Fibroblast of lung (primary cell): ENCODE measurements around the gene MAT2A. TPM values are rescaled to one million over a fixed set of nuclear protein-coding genes. Genes with fewer than 3 reads are reported as not detected.

Experiments used
- DNase-seq, 2 donors: peaks; one replicate each; pipeline versions ENCODE4 v3.0.0 to v3.0.0-alpha.2; 2010; ENCODE audit warnings: low read depth in 2 of 2
- H2AFZ ChIP-seq: 2 replicates; pipeline ENCODE4 v1.5.1; 2012; ENCODE audit warnings: low read length, control low read depth, inconsistent platforms
- H3K27ac ChIP-seq: 2 replicates; pipeline ENCODE4 v1.5.1; 2011; ENCODE audit warnings: low read length, control low read depth; ENCODE audit not compliant: insufficient read depth
- H3K27me3 ChIP-seq: 2 replicates; pipeline ENCODE4 v1.5.1; 2011; ENCODE audit warnings: mild to moderate bottlenecking, low read length; ENCODE audit not compliant: control insufficient read depth, insufficient read depth
- H3K36me3 ChIP-seq: 2 replicates; pipeline ENCODE4 v1.5.1; 2011; ENCODE audit warnings: low read length; ENCODE audit not compliant: control insufficient read depth, insufficient read depth
- H3K4me1 ChIP-seq: 2 replicates; pipeline ENCODE4 v1.5.1; 2011; ENCODE audit warnings: low read length; ENCODE audit not compliant: control insufficient read depth, insufficient read depth; ENCODE audit errors: extremely low read depth
- H3K4me2 ChIP-seq: 2 replicates; pipeline ENCODE4 v1.5.1; 2011; ENCODE audit warnings: low read length, control low read depth; ENCODE audit not compliant: insufficient read depth; ENCODE audit errors: extremely low read depth
- H3K4me3 ChIP-seq, 4 experiments: fragments of 200-600 bp in 1 of 4; sonication (generic) in 1 of 4; replicated peaks in 1 of 4; 2 replicates each; pipeline ENCODE4 v1.5.1; 2011 to 2016; ENCODE audit warnings: low read length in 4 of 4, low read depth in 3 of 4, mild to moderate bottlenecking in 3 of 4, control low read depth in 2 of 4, inconsistent platforms in 1 of 4, mixed read lengths in 1 of 4; ENCODE audit not compliant: insufficient read depth in 1 of 4; ENCODE audit errors: control extremely low read depth in 1 of 4
- H3K79me2 ChIP-seq: 2 replicates; pipeline ENCODE4 v1.5.1; 2012; ENCODE audit warnings: mild to moderate bottlenecking, low read length, inconsistent platforms; ENCODE audit not compliant: control insufficient read depth, insufficient read depth
- H3K9ac ChIP-seq: 2 replicates; pipeline ENCODE4 v1.5.1; 2011; ENCODE audit warnings: mild to moderate bottlenecking, low read length, control low read depth; ENCODE audit not compliant: insufficient read depth
- H3K9me3 ChIP-seq: 2 replicates; pipeline ENCODE4 v1.5.1; 2012; ENCODE audit warnings: low read depth, low read length; ENCODE audit not compliant: control insufficient read depth, insufficient read depth
- H4K20me1 ChIP-seq: 2 replicates; pipeline ENCODE4 v1.5.1; 2011; ENCODE audit warnings: low read length; ENCODE audit not compliant: control insufficient read depth, insufficient read depth; ENCODE audit errors: extremely low read depth
- CTCF ChIP-seq, 2 donors: IDR thresholded peaks in 1 of 2; conservative IDR thresholded peaks in 1 of 2; 1 replicate in 1 of 2; 2 replicates in 1 of 2; pipeline ENCODE4 v1.5.1; 2011 to 2012; ENCODE audit warnings: low read length in 2 of 2, control low read depth in 1 of 2, inconsistent platforms in 1 of 2, low read depth in 1 of 2, mild to moderate bottlenecking in 1 of 2
- EZH2 ChIP-seq: IDR thresholded peaks from 2 replicates; pipeline ENCODE4 v1.5.1; 2012; ENCODE audit warnings: low read length, control low read depth, mild to moderate bottlenecking; ENCODE audit errors: missing control alignments
- polyA plus RNA-seq, 2 donors: library from polyadenylated mRNA; depleted of rRNA in 1 of 2; stranded (reverse) in 1 of 2; unstranded in 1 of 2; fragments of >200 nt; gene quantifications; 2 replicates each; pipeline ENCODE4 v1.2.1, GENCODE V29; 2011 to 2012; ENCODE audit warnings: missing spikeins in 1 of 2
- total RNA-seq: library from RNA; depleted of rRNA; stranded (reverse); fragments of >200 nt; gene quantifications from 2 replicates; pipeline ENCODE4 v1.2.1, GENCODE V29; 2014

The MAT2A gene
- total and polyA plus RNA-seq, 2 donors (not counting 1 experiment from before 2014, with no cell fraction given), result 270 to 334 TPM

- Histone ChIP-seq H3K4me3 (no peak overlapping the region), H3K4me2 (no peak overlapping the region), H3K27me3 (peaks cover 2% of the 10 kb centered on the region), H3K9me3 (no peaks in the 10 kb centered on the region), H3K9ac (no peak overlapping the region), H2AFZ (no peak overlapping the region), H4K20me1 (no peaks in the 10 kb centered on the region), H3K4me1 (no peaks in the 10 kb centered on the region), H3K27ac (no peak overlapping the region), H3K36me3 (no peaks in the 10 kb centered on the region), H3K79me2 (no peaks in the 10 kb centered on the region)
- TF ChIP-seq EZH2 (no peak), CTCF (conservative IDR thresholded peaks at IDR 0.05 in 1 of 2, IDR thresholded peaks at IDR 0.05 in 1 of 2; ENCODE audit: low read depth in 1 of 2, low read length in 2 of 2) (no peak)
- no peak for DNase-seq
Observed at GRCh38 chr2:85523062-85523902, 15.7 kb upstream of the MAT2A start.

GRCh38 chr2:85523903-85524335, 15.0 kb upstream of the MAT2A start:
- no peak for TF ChIP-seq CTCF (conservative IDR thresholded peaks at IDR 0.05 in 1 of 2, IDR thresholded peaks at IDR 0.05 in 1 of 2; ENCODE audit: low read depth in 1 of 2, low read length in 2 of 2)
- no peak for TF ChIP-seq EZH2
- Histone ChIP-seq H2AFZ (no peak overlapping the region), H3K9me3 (no peaks in the 10 kb centered on the region), H4K20me1 (no peaks in the 10 kb centered on the region), H3K36me3 (no peaks in the 10 kb centered on the region), H3K4me1 (no peaks in the 10 kb centered on the region), H3K4me2 (no peak overlapping the region), H3K27me3 (peaks cover 3% of the 10 kb centered on the region), H3K79me2 (no peaks in the 10 kb centered on the region), H3K9ac (no peak overlapping the region), H3K4me3 (no peak overlapping the region), H3K27ac (no peak overlapping the region)
- DNase-seq, result no peak

GRCh38 chr2:85524336-85524908, 14.5 kb upstream of the MAT2A start:
- Histone ChIP-seq H3K4me1 (no peaks in the 10 kb centered on the region), H3K36me3 (no peaks in the 10 kb centered on the region), H4K20me1 (no peaks in the 10 kb centered on the region), H2AFZ (no peak overlapping the region), H3K79me2 (no peaks in the 10 kb centered on the region), H3K9ac (no peak overlapping the region), H3K4me2 (no peak overlapping the region), H3K27ac (no peak overlapping the region), H3K9me3 (no peaks in the 10 kb centered on the region), H3K27me3 (peaks cover 3% of the 10 kb centered on the region), H3K4me3 (no peak overlapping the region)
- TF ChIP-seq EZH2, result no peak
- no peak for TF ChIP-seq CTCF (conservative IDR thresholded peaks at IDR 0.05 in 1 of 2, IDR thresholded peaks at IDR 0.05 in 1 of 2; ENCODE audit: low read depth in 1 of 2, low read length in 2 of 2)
- peak in 1 of 2 donors; percentile 65 for DNase-seq
